GM12864 (cell line): Measurements from ENCODE around the gene SLC1A2.
"Not testable (repeated sequence)": the region's sequence is repeated elsewhere in the genome, so short reads cannot be mapped to it uniquely, and the experiment has no call there.

ENCODE experiments used
- DNase-seq: peaks from one replicate; pipeline ENCODE4 v3.0.0-alpha.2; 2011; ENCODE audit warnings: low read depth
- H3K4me3 ChIP-seq: 2 replicates; pipeline ENCODE4 v1.5.1; 2011; ENCODE audit warnings: mild to moderate bottlenecking, low read depth, low read length, control low read depth
- TF ChIP-seq, protein P1 (sequence below): IDR thresholded peaks from 2 replicates; pipeline ENCODE4 v1.5.1; 2011; ENCODE audit warnings: low read depth, mild to moderate bottlenecking, moderate library complexity, low read length, control low read depth, inconsistent platforms; ENCODE audit errors: missing control alignments

Gene SLC1A2

DNA sequence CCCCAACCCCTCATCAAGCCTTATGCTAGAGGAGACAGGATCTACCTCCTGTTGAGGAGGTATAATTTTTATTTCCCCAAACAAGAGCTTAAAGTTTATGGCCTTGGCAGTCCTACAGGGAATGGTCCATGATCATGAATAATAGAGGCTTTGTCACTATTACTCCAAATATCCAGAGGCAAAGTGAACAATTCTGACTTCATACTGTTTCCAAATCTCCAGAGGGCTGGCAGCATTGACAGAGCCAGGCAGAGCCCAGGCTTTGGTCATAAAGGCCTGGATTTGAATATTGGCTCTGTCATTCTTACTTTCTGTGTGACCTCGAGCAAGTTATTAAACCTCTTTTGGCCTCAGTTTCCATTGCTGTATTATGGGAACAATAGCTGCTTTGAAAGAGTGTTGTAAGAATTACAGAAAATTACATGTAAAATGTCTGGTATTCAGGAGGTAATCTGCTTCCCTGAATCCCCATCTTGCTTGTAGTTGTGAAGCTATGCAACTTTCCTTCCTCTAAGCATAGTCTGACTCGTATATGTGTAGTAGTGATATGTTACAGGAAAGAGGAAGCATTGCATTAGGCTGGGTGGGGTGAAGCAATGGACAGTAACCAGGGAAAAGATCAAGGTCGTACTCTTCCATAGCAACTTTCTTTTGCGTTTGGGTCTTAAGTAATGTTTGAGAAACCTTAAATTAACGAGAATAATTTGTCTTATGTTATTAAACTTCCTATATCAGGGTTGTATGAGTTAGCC lies 191.6 kb downstream of the SLC1A2 start:
- TF ChIP-seq, protein P1, sequence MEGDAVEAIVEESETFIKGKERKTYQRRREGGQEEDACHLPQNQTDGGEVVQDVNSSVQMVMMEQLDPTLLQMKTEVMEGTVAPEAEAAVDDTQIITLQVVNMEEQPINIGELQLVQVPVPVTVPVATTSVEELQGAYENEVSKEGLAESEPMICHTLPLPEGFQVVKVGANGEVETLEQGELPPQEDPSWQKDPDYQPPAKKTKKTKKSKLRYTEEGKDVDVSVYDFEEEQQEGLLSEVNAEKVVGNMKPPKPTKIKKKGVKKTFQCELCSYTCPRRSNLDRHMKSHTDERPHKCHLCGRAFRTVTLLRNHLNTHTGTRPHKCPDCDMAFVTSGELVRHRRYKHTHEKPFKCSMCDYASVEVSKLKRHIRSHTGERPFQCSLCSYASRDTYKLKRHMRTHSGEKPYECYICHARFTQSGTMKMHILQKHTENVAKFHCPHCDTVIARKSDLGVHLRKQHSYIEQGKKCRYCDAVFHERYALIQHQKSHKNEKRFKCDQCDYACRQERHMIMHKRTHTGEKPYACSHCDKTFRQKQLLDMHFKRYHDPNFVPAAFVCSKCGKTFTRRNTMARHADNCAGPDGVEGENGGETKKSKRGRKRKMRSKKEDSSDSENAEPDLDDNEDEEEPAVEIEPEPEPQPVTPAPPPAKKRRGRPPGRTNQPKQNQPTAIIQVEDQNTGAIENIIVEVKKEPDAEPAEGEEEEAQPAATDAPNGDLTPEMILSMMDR, result no peak
- no peak for DNase-seq
- no peak overlapping the region for H3K4me3 ChIP-seq

DNA sequence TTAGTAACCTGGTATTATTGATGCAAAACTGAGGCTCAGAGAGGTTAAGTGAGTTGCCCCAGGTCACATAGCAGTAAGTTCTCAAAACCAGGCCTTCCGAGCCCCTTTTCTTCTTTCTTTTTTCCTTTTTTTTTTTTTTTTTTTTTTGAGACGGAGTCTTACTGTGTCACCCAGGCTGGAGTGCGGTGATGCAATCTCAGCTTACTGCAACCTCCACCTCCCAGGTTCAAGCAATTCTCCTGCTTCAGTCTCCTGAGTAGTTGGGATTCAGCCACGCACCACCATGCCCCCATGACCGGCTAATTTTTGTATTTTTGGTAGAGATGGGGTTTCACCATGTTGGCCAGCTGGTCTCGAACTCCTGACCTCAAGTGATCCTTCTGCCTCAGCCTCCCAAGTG lies 192.6 kb downstream of the SLC1A2 start:
- not testable (repeated sequence) for H3K4me3 ChIP-seq, DNase-seq

DNA sequence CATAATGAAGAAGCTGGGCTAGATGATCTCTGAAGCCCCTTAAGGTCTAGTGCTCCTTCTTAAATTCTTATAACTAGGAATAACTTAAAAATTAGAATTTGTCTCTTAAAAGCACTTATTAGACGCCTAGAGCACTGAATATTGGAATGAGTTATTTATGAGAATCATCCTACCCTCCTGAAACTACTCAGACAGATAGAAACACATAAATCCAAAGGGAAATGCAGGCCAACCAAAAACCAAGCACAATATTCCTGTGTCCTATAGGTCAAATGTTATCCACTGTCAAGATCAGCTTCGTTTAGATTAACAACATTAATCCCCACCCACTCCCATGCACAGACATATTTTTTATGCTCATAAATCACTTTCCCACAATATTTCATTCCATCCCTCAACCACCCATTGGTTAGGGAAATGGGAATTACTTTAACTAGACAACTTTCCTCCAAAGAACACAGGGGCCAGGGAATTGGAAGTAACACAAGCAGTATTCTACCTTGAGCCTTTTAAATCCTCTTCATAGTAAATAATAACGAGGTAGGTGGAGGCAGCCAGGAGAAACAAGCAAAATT lies 193.3 kb downstream of the SLC1A2 start:
- DNase-seq, result no peak
- no peak overlapping the region for H3K4me3 ChIP-seq
- TF ChIP-seq, protein P1, result no peak

DNA sequence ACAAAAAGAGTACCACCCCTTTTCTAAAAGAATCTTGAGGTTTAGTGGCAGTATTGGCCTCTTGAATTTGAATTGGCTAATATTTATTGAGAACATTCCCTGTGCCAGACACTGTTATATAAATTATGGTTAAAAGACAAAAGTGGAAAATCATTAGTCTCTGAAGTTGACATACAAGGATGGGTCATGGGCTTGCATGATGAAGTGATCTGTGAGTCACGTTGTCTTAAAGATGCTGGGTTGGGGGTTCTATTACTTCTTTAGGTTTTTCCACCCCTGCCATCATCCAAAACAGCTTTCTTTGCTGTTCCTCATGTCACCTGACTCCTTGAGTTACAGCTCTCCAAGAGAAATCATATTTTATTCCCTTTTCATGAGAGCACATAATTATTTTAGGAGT lies 195.4 kb downstream of the SLC1A2 start:
- TF ChIP-seq, protein P1, result no peak
- no peak overlapping the region for H3K4me3 ChIP-seq
- DNase-seq, result no peak

DNA sequence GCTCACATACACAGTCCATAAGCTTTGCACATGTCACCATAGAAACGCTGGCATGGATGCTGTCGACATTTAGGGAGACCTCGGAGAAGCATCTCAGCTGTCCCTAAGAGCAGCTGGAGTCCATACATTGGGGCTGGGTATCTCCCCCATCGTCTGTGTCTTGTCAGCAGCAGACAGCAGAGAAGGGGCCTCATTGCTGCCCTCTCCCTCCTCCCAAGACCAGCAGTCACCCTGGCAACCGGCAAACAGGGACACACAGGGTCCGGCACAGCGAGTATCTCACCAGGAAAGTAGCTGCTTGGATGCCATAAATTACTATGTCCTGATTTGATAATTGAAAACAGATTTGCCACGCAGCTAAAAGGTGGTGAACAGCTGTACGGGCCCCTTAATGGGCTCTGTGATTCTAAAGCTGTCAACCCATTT lies 196.0 kb downstream of the SLC1A2 start:
- no peak overlapping the region for H3K4me3 ChIP-seq
- TF ChIP-seq, protein P1, result no peak
- DNase-seq, result no peak

DNA sequence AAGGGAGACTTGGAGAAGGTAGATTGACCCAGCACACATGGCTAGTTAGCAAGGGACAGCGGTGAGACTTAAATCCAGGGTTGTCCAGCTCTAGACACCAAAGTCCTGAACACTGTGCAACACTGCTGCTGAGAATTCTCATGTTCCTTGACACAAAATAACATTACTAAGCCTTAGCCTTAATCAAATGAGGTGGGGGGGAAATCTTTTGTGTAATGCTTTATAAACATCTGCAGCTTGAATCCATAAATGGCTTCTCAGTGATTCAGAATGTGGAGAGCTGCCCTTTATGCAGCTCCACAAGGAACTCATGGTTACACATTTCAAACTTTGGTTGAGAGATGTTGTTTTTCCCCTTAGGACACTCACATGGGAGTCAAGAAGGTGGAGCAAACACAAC lies 200.4 kb downstream of the SLC1A2 start:
- no peak for DNase-seq
- H3K4me3 ChIP-seq, result no peak overlapping the region
- TF ChIP-seq, protein P1, result no peak

DNA sequence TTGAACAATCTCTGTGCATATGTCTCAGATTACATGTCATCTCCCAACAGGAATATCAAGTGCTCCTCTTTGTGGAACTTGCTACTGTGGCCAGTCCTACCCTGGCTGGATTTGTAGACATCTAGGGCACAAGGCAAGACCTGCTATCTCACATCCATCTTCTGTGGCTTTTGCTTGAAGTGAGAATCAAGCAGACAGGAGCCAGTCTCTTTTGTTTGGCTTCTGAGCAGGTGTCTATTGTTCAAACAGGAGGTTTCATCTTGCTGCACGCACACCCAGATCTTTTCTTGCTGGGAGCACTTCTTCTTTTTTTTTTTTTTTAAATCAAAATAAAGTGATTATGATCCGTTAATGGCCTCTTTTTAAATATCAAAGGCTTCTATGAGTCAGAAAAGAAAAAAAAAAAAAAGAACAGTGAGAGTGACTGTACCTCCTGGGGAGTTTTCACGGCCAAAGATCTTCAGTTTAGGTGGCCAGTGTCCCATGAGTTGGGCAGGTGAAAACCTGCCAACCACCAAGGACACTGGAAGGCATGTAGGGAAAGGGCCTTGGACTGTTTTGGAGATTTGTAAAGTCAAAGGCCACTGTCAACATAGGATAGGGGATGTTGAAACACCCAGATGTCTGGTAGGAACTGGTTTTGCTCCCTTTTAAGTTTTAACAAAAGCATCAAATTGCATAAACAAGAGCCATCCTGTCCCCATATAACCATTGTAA lies 202.2 kb downstream of the SLC1A2 start:
- TF ChIP-seq, protein P1, result no peak
- no peak overlapping the region for H3K4me3 ChIP-seq
- no peak for DNase-seq
